Measurements from ENCODE around the gene AGPAT4. TPM values are rescaled to one million over a fixed set of nuclear protein-coding genes. Genes with fewer than 3 reads are reported as not detected.

The AGPAT4 gene
- total RNA-seq, 1 experiment from 2014 or later = 2.4 TPM

- no peak for DNase-seq (ENCODE audit: extremely low read depth, low read depth)
Observed at GRCh38 chr6:161257793-161258457, 15.9 kb downstream of the AGPAT4 start.

- no peak for DNase-seq (ENCODE audit: extremely low read depth, low read depth)
Observed at GRCh38 chr6:161256407-161256806, 17.5 kb downstream of the AGPAT4 start.

- no peak for DNase-seq (ENCODE audit: extremely low read depth, low read depth)
Observed at GRCh38 chr6:161255518-161255917, 18.3 kb downstream of the AGPAT4 start.

- no peak for DNase-seq (ENCODE audit: extremely low read depth, low read depth)
Observed at GRCh38 chr6:161254464-161255253, 19.2 kb downstream of the AGPAT4 start.

GRCh38 chr6:161254126-161254463, 19.8 kb downstream of the AGPAT4 start:
- no peak for DNase-seq (ENCODE audit: extremely low read depth, low read depth)

GRCh38 chr6:161251345-161251744, 22.5 kb downstream of the AGPAT4 start:
- DNase-seq (ENCODE audit: extremely low read depth, low read depth) = no peak

- DNase-seq (ENCODE audit: extremely low read depth, low read depth) = no peak
Observed at GRCh38 chr6:161249327-161249726, 24.5 kb downstream of the AGPAT4 start.

GRCh38 chr6:161246725-161247124, 27.1 kb downstream of the AGPAT4 start:
- DNase-seq (ENCODE audit: extremely low read depth, low read depth) = no peak

GRCh38 chr6:161245363-161245762, 28.5 kb downstream of the AGPAT4 start:
- no peak for DNase-seq (ENCODE audit: extremely low read depth, low read depth)

- no peak for DNase-seq (ENCODE audit: extremely low read depth, low read depth)
Observed at GRCh38 chr6:161244725-161245124, 29.1 kb downstream of the AGPAT4 start.

GRCh38 chr6:161242779-161243693, 30.8 kb downstream of the AGPAT4 start:
- DNase-seq (ENCODE audit: extremely low read depth, low read depth) = no peak

- no peak for DNase-seq (ENCODE audit: extremely low read depth, low read depth)
Observed at GRCh38 chr6:161242113-161242512, 31.7 kb downstream of the AGPAT4 start.

GRCh38 chr6:161239001-161239400, 34.9 kb downstream of the AGPAT4 start:
- no peak for DNase-seq (ENCODE audit: extremely low read depth, low read depth)

GRCh38 chr6:161238500-161238899, 35.4 kb downstream of the AGPAT4 start:
- DNase-seq (ENCODE audit: extremely low read depth, low read depth) = no peak

- DNase-seq (ENCODE audit: extremely low read depth, low read depth) = no peak
Observed at GRCh38 chr6:161238081-161238480, 35.8 kb downstream of the AGPAT4 start.

GRCh38 chr6:161237176-161237575, 36.7 kb downstream of the AGPAT4 start:
- no peak for DNase-seq (ENCODE audit: extremely low read depth, low read depth)

- no peak for DNase-seq (ENCODE audit: extremely low read depth, low read depth)
Observed at GRCh38 chr6:161235776-161236633, 37.9 kb downstream of the AGPAT4 start.

GRCh38 chr6:161233986-161234661, 39.7 kb downstream of the AGPAT4 start:
- no peak for DNase-seq (ENCODE audit: extremely low read depth, low read depth)

GRCh38 chr6:161232467-161232866, 41.4 kb downstream of the AGPAT4 start:
- no peak for DNase-seq (ENCODE audit: extremely low read depth, low read depth)

- DNase-seq (ENCODE audit: extremely low read depth, low read depth) = no peak
Observed at GRCh38 chr6:161232010-161232409, 41.9 kb downstream of the AGPAT4 start.

Data from NCI-H460 (cell line).